Measurements from ENCODE around the gene ASPHD2.

GRCh38 chr22:26489447-26490036 is 60.5 kb downstream of the ASPHD2 start:
- no peak for TF ChIP-seq FOXJ3 (CRISPR knock-in tag; IDR thresholded peaks at IDR 0.05; ENCODE audit: borderline replicate concordance)
- TF ChIP-seq, protein P1, sequence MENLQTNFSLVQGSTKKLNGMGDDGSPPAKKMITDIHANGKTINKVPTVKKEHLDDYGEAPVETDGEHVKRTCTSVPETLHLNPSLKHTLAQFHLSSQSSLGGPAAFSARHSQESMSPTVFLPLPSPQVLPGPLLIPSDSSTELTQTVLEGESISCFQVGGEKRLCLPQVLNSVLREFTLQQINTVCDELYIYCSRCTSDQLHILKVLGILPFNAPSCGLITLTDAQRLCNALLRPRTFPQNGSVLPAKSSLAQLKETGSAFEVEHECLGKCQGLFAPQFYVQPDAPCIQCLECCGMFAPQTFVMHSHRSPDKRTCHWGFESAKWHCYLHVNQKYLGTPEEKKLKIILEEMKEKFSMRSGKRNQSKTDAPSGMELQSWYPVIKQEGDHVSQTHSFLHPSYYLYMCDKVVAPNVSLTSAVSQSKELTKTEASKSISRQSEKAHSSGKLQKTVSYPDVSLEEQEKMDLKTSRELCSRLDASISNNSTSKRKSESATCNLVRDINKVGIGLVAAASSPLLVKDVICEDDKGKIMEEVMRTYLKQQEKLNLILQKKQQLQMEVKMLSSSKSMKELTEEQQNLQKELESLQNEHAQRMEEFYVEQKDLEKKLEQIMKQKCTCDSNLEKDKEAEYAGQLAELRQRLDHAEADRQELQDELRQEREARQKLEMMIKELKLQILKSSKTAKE (CRISPR knock-in tag; IDR thresholded peaks at IDR 0.05; ENCODE audit: borderline replicate concordance), result no peak
- TF ChIP-seq STAG1 (CRISPR knock-in tag; IDR thresholded peaks at IDR 0.05), result no peak
- no peak for TF ChIP-seq EED (CRISPR knock-in tag; IDR thresholded peaks at IDR 0.05)
- TF ChIP-seq FUBP1 (CRISPR knock-in tag; IDR thresholded peaks at IDR 0.05; ENCODE audit: borderline replicate concordance), result no peak
- TF ChIP-seq ZNF24 (IDR thresholded peaks at IDR 0.05), result no peak
- TF ChIP-seq, protein P2, sequence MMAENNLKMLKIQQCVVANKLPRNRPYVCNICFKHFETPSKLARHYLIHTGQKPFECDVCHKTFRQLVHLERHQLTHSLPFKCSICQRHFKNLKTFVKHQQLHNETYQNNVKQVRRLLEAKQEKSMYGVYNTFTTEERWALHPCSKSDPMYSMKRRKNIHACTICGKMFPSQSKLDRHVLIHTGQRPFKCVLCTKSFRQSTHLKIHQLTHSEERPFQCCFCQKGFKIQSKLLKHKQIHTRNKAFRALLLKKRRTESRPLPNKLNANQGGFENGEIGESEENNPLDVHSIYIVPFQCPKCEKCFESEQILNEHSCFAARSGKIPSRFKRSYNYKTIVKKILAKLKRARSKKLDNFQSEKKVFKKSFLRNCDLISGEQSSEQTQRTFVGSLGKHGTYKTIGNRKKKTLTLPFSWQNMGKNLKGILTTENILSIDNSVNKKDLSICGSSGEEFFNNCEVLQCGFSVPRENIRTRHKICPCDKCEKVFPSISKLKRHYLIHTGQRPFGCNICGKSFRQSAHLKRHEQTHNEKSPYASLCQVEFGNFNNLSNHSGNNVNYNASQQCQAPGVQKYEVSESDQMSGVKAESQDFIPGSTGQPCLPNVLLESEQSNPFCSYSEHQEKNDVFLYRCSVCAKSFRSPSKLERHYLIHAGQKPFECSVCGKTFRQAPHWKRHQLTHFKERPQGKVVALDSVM (CRISPR knock-in tag; IDR thresholded peaks at IDR 0.05), result no peak
- no peak for TF ChIP-seq ZSCAN5A (CRISPR knock-in tag; IDR thresholded peaks at IDR 0.05; ENCODE audit: borderline replicate concordance)
- no peak for TF ChIP-seq ZNF160 (CRISPR knock-in tag; IDR thresholded peaks at IDR 0.05)
- TF ChIP-seq SP5 (CRISPR knock-in tag; IDR thresholded peaks at IDR 0.05; ENCODE audit: borderline replicate concordance, low read depth), result no peak
- TF ChIP-seq, protein P3, sequence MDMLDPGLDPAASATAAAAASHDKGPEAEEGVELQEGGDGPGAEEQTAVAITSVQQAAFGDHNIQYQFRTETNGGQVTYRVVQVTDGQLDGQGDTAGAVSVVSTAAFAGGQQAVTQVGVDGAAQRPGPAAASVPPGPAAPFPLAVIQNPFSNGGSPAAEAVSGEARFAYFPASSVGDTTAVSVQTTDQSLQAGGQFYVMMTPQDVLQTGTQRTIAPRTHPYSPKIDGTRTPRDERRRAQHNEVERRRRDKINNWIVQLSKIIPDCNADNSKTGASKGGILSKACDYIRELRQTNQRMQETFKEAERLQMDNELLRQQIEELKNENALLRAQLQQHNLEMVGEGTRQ (IDR thresholded peaks at IDR 0.05; ENCODE audit: low read depth, low read length), result no peak
- TF ChIP-seq, protein P3 (CRISPR knock-in tag; IDR thresholded peaks at IDR 0.05; ENCODE audit: borderline replicate concordance), result no peak
- TF ChIP-seq ZMYM3 (CRISPR knock-in tag; IDR thresholded peaks at IDR 0.05), result no peak
- TF ChIP-seq HOXD1 (CRISPR knock-in tag; IDR thresholded peaks at IDR 0.05), result no peak
- TF ChIP-seq ZNF598 (CRISPR knock-in tag; IDR thresholded peaks at IDR 0.05; ENCODE audit: borderline replicate concordance), result no peak

Measured in HepG2 (cell line).